ENCODE results near the gene OPRM1. TPM values are rescaled to one million over a fixed set of nuclear protein-coding genes. Genes with fewer than 3 reads are reported as not detected.

Gene OPRM1
- 0.42 TPM in 1 of 2 replicates, not detected in the other for total RNA-seq

DNA sequence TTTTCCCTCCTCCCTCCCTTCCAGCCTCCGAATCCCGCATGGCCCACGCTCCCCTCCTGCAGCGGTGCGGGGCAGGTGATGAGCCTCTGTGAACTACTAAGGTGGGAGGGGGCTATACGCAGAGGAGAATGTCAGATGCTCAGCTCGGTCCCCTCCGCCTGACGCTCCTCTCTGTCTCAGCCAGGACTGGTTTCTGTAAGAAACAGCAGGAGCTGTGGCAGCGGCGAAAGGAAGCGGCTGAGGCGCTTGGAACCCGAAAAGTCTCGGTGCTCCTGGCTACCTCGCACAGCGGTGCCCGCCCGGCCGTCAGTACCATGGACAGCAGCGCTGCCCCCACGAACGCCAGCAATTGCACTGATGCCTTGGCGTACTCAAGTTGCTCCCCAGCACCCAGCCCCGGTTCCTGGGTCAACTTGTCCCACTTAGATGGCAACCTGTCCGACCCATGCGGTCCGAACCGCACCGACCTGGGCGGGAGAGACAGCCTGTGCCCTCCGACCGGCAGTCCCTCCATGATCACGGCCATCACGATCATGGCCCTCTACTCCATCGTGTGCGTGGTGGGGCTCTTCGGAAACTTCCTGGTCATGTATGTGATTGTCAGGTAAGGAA, at the start of gene OPRM1:
TSS of gene OPRM1 (plus strand) at position 10 of the 612 bp plus-strand sequence. CDS start at position 315, 305 bp downstream.

